Middle frontal gyrus (tissue), 1 donor: Measurements from ENCODE around the gene ARSJ.

Experiments
- DNase-seq: peaks from one replicate; pipeline ENCODE4 v3.0.0-alpha.2; 2015; ENCODE audit warnings: low spot score; ENCODE audit errors: extremely low spot score

ARSJ gene

GRCh38 chr4:113901994-113902787, 77.3 kb downstream of the ARSJ start:
- no peak for DNase-seq

- DNase-seq, result no peak
Measured at GRCh38 chr4:113899271-113900070, 80.0 kb downstream of the ARSJ start.

GRCh38 chr4:113893546-113893945, 85.9 kb downstream of the ARSJ start:
- no peak for DNase-seq

GRCh38 chr4:113888006-113888405, 91.4 kb downstream of the ARSJ start:
- no peak for DNase-seq

GRCh38 chr4:113885291-113885690, 94.2 kb downstream of the ARSJ start:
- no peak for DNase-seq

- DNase-seq, result no peak
Measured at GRCh38 chr4:113884655-113885054, 94.8 kb downstream of the ARSJ start.

GRCh38 chr4:113882668-113883067, 96.8 kb downstream of the ARSJ start:
- DNase-seq, result no peak

- no peak for DNase-seq
Measured at GRCh38 chr4:113881256-113881655, 98.2 kb downstream of the ARSJ start.

GRCh38 chr4:113880240-113881028, 99.0 kb downstream of the ARSJ start:
- DNase-seq, result no peak

- DNase-seq, result no peak
Measured at GRCh38 chr4:113878668-113879067, 100.8 kb downstream of the ARSJ start.

- DNase-seq, result no peak
Measured at GRCh38 chr4:113874480-113874879, 105.0 kb downstream of the ARSJ start.

- DNase-seq, result no peak
Measured at GRCh38 chr4:113873508-113873907, 105.9 kb downstream of the ARSJ start.

GRCh38 chr4:113872426-113873260, 106.8 kb downstream of the ARSJ start:
- DNase-seq, result no peak

- DNase-seq, result no peak
Measured at GRCh38 chr4:113871080-113871479, 108.4 kb downstream of the ARSJ start.

- no peak for DNase-seq
Measured at GRCh38 chr4:113869743-113870375, 109.6 kb downstream of the ARSJ start.

GRCh38 chr4:113866611-113867010, 112.8 kb downstream of the ARSJ start:
- DNase-seq, result no peak

GRCh38 chr4:113858924-113859323, 120.5 kb downstream of the ARSJ start:
- no peak for DNase-seq

GRCh38 chr4:113851816-113852215, 127.6 kb downstream of the ARSJ start:
- no peak for DNase-seq
